Activated T-cell treated with anti-CD3 and anti-CD28 coated beads, Interleukin-2, amount 50 U/mL, for 4 hours (primary cell): ENCODE data around the gene IKZF5. TPM values are rescaled to one million over a fixed set of nuclear protein-coding genes. Genes with fewer than 3 reads are reported as not detected.
A peak's percentile ranks its signal among the peaks of the same experiment; 100 is the strongest.

Experiments
- ATAC-seq, 2 donors: fragments of 200-7000 bp; cut with Tn5 transposase; one replicate each; pipeline ENCODE4 v1.10.0; 2021
- DNase-seq: peaks from one replicate; pipeline ENCODE4 v3.0.0-alpha.2; 2020
- H3K27me3 Mint-ChIP-seq: one replicate; pipeline ENCODE4 v1.8.0; 2021; ENCODE audit warnings: low read depth, mixed read lengths
- H3K36me3 Mint-ChIP-seq: one replicate; pipeline ENCODE4 v1.8.0; 2022; ENCODE audit warnings: mixed read lengths; ENCODE audit not compliant: insufficient read depth
- H3K4me1 Mint-ChIP-seq: one replicate; pipeline ENCODE4 v1.8.0; 2021; ENCODE audit warnings: low read depth, mixed read lengths
- H3K4me3 Mint-ChIP-seq: one replicate; pipeline ENCODE4 v1.8.0; 2021; ENCODE audit warnings: mild to moderate bottlenecking, moderate library complexity, mixed read lengths
- H3K9me3 Mint-ChIP-seq: one replicate; pipeline ENCODE4 v1.8.0; 2021; ENCODE audit warnings: mixed read lengths
- total RNA-seq, 3 donors: library from RNA; stranded (reverse); gene quantifications; one replicate each; pipeline ENCODE4 v1.2.1, GENCODE V29; 2021

IKZF5 gene
- total RNA-seq, 3 donors from 2014 or later: 18.2 to 29.6 (median 21.0) TPM

GRCh38 chr10:122980209-122981065 is 28.2 kb downstream of the IKZF5 start, which contains the start of gene PSTK:
Gene PSTK, plus strand, starts transcription at chr10:122980401. Its CDS starts 79 bp downstream, at chr10:122980480.
- peak; percentile 98 for ATAC-seq
- H3K36me3 Mint-ChIP-seq: peaks cover 7% of the 10 kb centered on the region
- peak; percentile 83 for DNase-seq
- H3K9me3 Mint-ChIP-seq: no peaks in the 10 kb centered on the region
- peaks cover 3% of the 10 kb centered on the region for H3K27me3 Mint-ChIP-seq
- H3K4me1 Mint-ChIP-seq: peaks cover 14% of the 10 kb centered on the region
- H3K4me3 Mint-ChIP-seq: peak within 1 kb of the TSS; percentile 86

- H3K4me1 Mint-ChIP-seq: peaks cover under 1% of the 10 kb centered on the region
Observed at GRCh38 chr10:122974543-122975064, 34.0 kb downstream of the IKZF5 start.

GRCh38 chr10:122974023-122974422 is 34.6 kb downstream of the IKZF5 start:
- DNase-seq (no peak), ATAC-seq (no peak)
- peaks cover 5% of the 10 kb centered on the region for H3K9me3 Mint-ChIP-seq
- H3K27me3 Mint-ChIP-seq: peaks cover 3% of the 10 kb centered on the region
- no peak overlapping the region for H3K4me3 Mint-ChIP-seq
- H3K4me1 Mint-ChIP-seq: no peaks in the 10 kb centered on the region
- no peaks in the 10 kb centered on the region for H3K36me3 Mint-ChIP-seq

More at GRCh38 chr10:122974543-122975064, 34.0 kb downstream of the IKZF5 start:
- Mint-ChIP-seq H3K27me3 (peaks cover 3% of the 10 kb centered on the region), H3K9me3 (no peaks in the 10 kb centered on the region), H3K36me3 (no peaks in the 10 kb centered on the region), H3K4me3 (no peak overlapping the region)
- ATAC-seq (no peak), DNase-seq (no peak)

GRCh38 chr10:122968698-122969097 is 39.9 kb downstream of the IKZF5 start:
- H3K4me1 Mint-ChIP-seq: no peaks in the 10 kb centered on the region
- DNase-seq (no peak), ATAC-seq (no peak)
- H3K36me3 Mint-ChIP-seq: peaks cover 6% of the 10 kb centered on the region
- no peak overlapping the region for H3K4me3 Mint-ChIP-seq
- H3K27me3 Mint-ChIP-seq: peaks cover 7% of the 10 kb centered on the region
- H3K9me3 Mint-ChIP-seq: peaks cover 35% of the 10 kb centered on the region

GRCh38 chr10:122966879-122967278 is 41.7 kb downstream of the IKZF5 start:
- DNase-seq (no peak), ATAC-seq (no peak)
- H3K27me3 Mint-ChIP-seq: peaks cover 11% of the 10 kb centered on the region
- peaks cover 6% of the 10 kb centered on the region for H3K36me3 Mint-ChIP-seq
- H3K4me1 Mint-ChIP-seq: no peaks in the 10 kb centered on the region
- no peak overlapping the region for H3K4me3 Mint-ChIP-seq
- peaks cover 35% of the 10 kb centered on the region for H3K9me3 Mint-ChIP-seq

- peaks cover 17% of the 10 kb centered on the region for H3K9me3 Mint-ChIP-seq
- H3K4me1 Mint-ChIP-seq: no peaks in the 10 kb centered on the region
- DNase-seq: no peak
- peaks cover 12% of the 10 kb centered on the region for H3K27me3 Mint-ChIP-seq
- no peak for ATAC-seq
- no peak overlapping the region for H3K4me3 Mint-ChIP-seq
- peaks cover 4% of the 10 kb centered on the region for H3K36me3 Mint-ChIP-seq
Observed at GRCh38 chr10:122962405-122962804, 46.2 kb downstream of the IKZF5 start.

GRCh38 chr10:122957474-122957873 is 51.1 kb downstream of the IKZF5 start:
- H3K4me1 Mint-ChIP-seq: peaks cover 18% of the 10 kb centered on the region
- ATAC-seq: no peak
- no peak overlapping the region for H3K4me3 Mint-ChIP-seq

GRCh38 chr10:122955892-122956291 is 52.7 kb downstream of the IKZF5 start:
- peaks cover 24% of the 10 kb centered on the region for H3K4me1 Mint-ChIP-seq
- H3K4me3 Mint-ChIP-seq: no peak overlapping the region
- H3K27me3 Mint-ChIP-seq: peaks cover 3% of the 10 kb centered on the region
- peaks cover 8% of the 10 kb centered on the region for H3K36me3 Mint-ChIP-seq
- H3K9me3 Mint-ChIP-seq: peaks cover 4% of the 10 kb centered on the region
- DNase-seq: no peak
- ATAC-seq: no peak

More at GRCh38 chr10:122957474-122957873, 51.1 kb downstream of the IKZF5 start:
- no peak for DNase-seq
- Mint-ChIP-seq H3K27me3 (peaks cover 7% of the 10 kb centered on the region), H3K9me3 (peaks cover 4% of the 10 kb centered on the region), H3K36me3 (peaks cover 4% of the 10 kb centered on the region)

GRCh38 chr10:122954731-122955050 is 53.9 kb downstream of the IKZF5 start:
- Mint-ChIP-seq H3K4me3 (peak overlapping the region; percentile 87), H3K9me3 (peaks cover 4% of the 10 kb centered on the region), H3K36me3 (peaks cover 11% of the 10 kb centered on the region), H3K27me3 (no peaks in the 10 kb centered on the region), H3K4me1 (peaks cover 29% of the 10 kb centered on the region)
- no peak for DNase-seq
- no peak for ATAC-seq

- Mint-ChIP-seq H3K27me3 (no peaks in the 10 kb centered on the region), H3K9me3 (peaks cover 4% of the 10 kb centered on the region), H3K4me3 (peak within 1 kb of the TSS; percentile 87), H3K36me3 (peaks cover 14% of the 10 kb centered on the region), H3K4me1 (peaks cover 29% of the 10 kb centered on the region)
- peak; percentile 99 for ATAC-seq
- peak; percentile 95 for DNase-seq
Observed at GRCh38 chr10:122953902-122954730, 54.5 kb downstream of the IKZF5 start, which contains the start of gene C10orf88. Gene C10orf88, minus strand, starts transcription at chr10:122954227. Its CDS starts 49 bp downstream, at chr10:122954178.

- peaks cover 3% of the 10 kb centered on the region for H3K9me3 Mint-ChIP-seq
- peaks cover 36% of the 10 kb centered on the region for H3K36me3 Mint-ChIP-seq
- peaks cover 23% of the 10 kb centered on the region for H3K4me1 Mint-ChIP-seq
- H3K27me3 Mint-ChIP-seq: no peaks in the 10 kb centered on the region
- ATAC-seq (no peak), DNase-seq (no peak)
- no peak overlapping the region for H3K4me3 Mint-ChIP-seq
Observed at GRCh38 chr10:122949296-122949695, 59.3 kb downstream of the IKZF5 start.

Other genes starting within 250 kb of the IKZF5 start
- gene CUZD1, start 162.9 kb downstream of the IKZF5 start, total RNA-seq: 1 to 10 TPM; 1.1 to 1.6 (median 1.3) TPM
- 1 to 10 TPM; 4.1 to 5.2 (median 4.8) TPM for gene FAM24B, start 129.2 kb downstream of the IKZF5 start, total RNA-seq
- gene FAM24A, start 98.2 kb downstream of the IKZF5 start, total RNA-seq: not detected
- 1 to 10 TPM; 6.3 to 9.8 (median 9.6) TPM for gene C10orf88, start 54.6 kb downstream of the IKZF5 start, total RNA-seq
- 1 to 10 TPM; 5.3 to 6.3 (median 6.1) TPM for gene PSTK, start 28.4 kb downstream of the IKZF5 start, total RNA-seq
- 10 to 100 TPM; 21.8 to 25.9 (median 22.9) TPM for gene ACADSB, start 211 bp upstream of the IKZF5 start, total RNA-seq
- under 1 TPM in 1 of 3 donors, not detected in 2; 0.16 TPM for gene HMX3, start 127.2 kb upstream of the IKZF5 start, total RNA-seq
- gene HMX2, start 139.3 kb upstream of the IKZF5 start, total RNA-seq: under 1 TPM in 1 of 3 donors, not detected in 2; 0.11 TPM
- gene BUB3, start 145.6 kb upstream of the IKZF5 start, total RNA-seq: 100 to 1,000 TPM; 169 to 185 (median 173) TPM